ENCODE results near the gene CHID1.

The CHID1 gene

GRCh38 chr11:838441-839279 is 72.0 kb downstream of the CHID1 start:
- Histone ChIP-seq H3K79me2 (ENCODE audit: insufficient read depth, low read length) (peaks cover 19% of the 10 kb centered on the region), H3F3A (ENCODE audit: insufficient read depth) (no peaks in the 10 kb centered on the region), H3K4me2 (ENCODE audit: low read depth, low read length, poor library complexity, severe bottlenecking) (no peak overlapping the region)

GRCh38 chr11:837990-838307 is 72.7 kb downstream of the CHID1 start:
- peaks cover 19% of the 10 kb centered on the region for H3K79me2 ChIP-seq (ENCODE audit: insufficient read depth, low read length)
- no peaks in the 10 kb centered on the region for H3K9me2 ChIP-seq (replicated peaks; ENCODE audit: insufficient read depth, low read length)
- peaks cover 6% of the 10 kb centered on the region; the same call in 1 of the 2 replicates for H4K20me1 ChIP-seq (ENCODE audit: low read depth, low read length)
- no peaks in the 10 kb centered on the region for H3K36me3 ChIP-seq (ENCODE audit: low read length)
- no peak overlapping the region for H3K4me2 ChIP-seq (ENCODE audit: low read depth, low read length, poor library complexity, severe bottlenecking)
- H3K9me3 ChIP-seq (ENCODE audit: insufficient read depth, low read length) = no peaks in the 10 kb centered on the region
- H2AFZ ChIP-seq (ENCODE audit: low read depth, low read length, severe bottlenecking) = no peak overlapping the region
- H3K27ac ChIP-seq (ENCODE audit: low read depth, low read length) = no peak overlapping the region
- H3K9ac ChIP-seq (ENCODE audit: low read length) = no peak overlapping the region
- TF ChIP-seq CTCF (IDR thresholded peaks at IDR 0.05; ENCODE audit: insufficient read depth, low read length, poor library complexity, severe bottlenecking) = no peak
- no peak for TF ChIP-seq EZH2phosphoT487 (conservative IDR thresholded peaks at IDR 0.05; ENCODE audit: low read length)
- H3K4me3 ChIP-seq (ENCODE audit: insufficient read depth, low read length, poor library complexity, severe bottlenecking) = no peak overlapping the region
- H3F3A ChIP-seq (ENCODE audit: insufficient read depth) = no peaks in the 10 kb centered on the region
- no peaks in the 10 kb centered on the region for H3K27me3 ChIP-seq (ENCODE audit: low read length)

More at GRCh38 chr11:838441-839279, 72.0 kb downstream of the CHID1 start:
- Histone ChIP-seq H3K9me2 (replicated peaks; ENCODE audit: insufficient read depth, low read length) (no peaks in the 10 kb centered on the region), H3K4me3 (ENCODE audit: insufficient read depth, low read length, poor library complexity, severe bottlenecking) (no peak overlapping the region), H3K9ac (ENCODE audit: low read length) (no peak overlapping the region), H3K27me3 (ENCODE audit: low read length) (no peaks in the 10 kb centered on the region), H3K27ac (ENCODE audit: low read depth, low read length) (no peak overlapping the region), H3K9me3 (ENCODE audit: insufficient read depth, low read length) (no peaks in the 10 kb centered on the region), H2AFZ (ENCODE audit: low read depth, low read length, severe bottlenecking) (no peak overlapping the region), H3K36me3 (ENCODE audit: low read length) (no peaks in the 10 kb centered on the region), H4K20me1 (ENCODE audit: low read depth, low read length) (peaks cover 6% of the 10 kb centered on the region; the same call in 1 of the 2 replicates)
- no peak for TF ChIP-seq EZH2phosphoT487 (conservative IDR thresholded peaks at IDR 0.05; ENCODE audit: low read length)
- no peak for TF ChIP-seq CTCF (IDR thresholded peaks at IDR 0.05; ENCODE audit: insufficient read depth, low read length, poor library complexity, severe bottlenecking)

GRCh38 chr11:837189-837989 is 73.2 kb downstream of the CHID1 start:
- Histone ChIP-seq H3K27me3 (ENCODE audit: low read length) (no peaks in the 10 kb centered on the region), H3K4me3 (ENCODE audit: insufficient read depth, low read length, poor library complexity, severe bottlenecking) (no peak overlapping the region), H3K9ac (ENCODE audit: low read length) (no peak overlapping the region), H2AFZ (ENCODE audit: low read depth, low read length, severe bottlenecking) (no peak overlapping the region), H3K4me2 (ENCODE audit: low read depth, low read length, poor library complexity, severe bottlenecking) (no peak overlapping the region), H4K20me1 (ENCODE audit: low read depth, low read length) (peaks cover 6% of the 10 kb centered on the region; the same call in 1 of the 2 replicates), H3K79me2 (ENCODE audit: insufficient read depth, low read length) (peaks cover 19% of the 10 kb centered on the region), H3K9me3 (ENCODE audit: insufficient read depth, low read length) (no peaks in the 10 kb centered on the region), H3F3A (ENCODE audit: insufficient read depth) (no peaks in the 10 kb centered on the region), H3K27ac (ENCODE audit: low read depth, low read length) (no peak overlapping the region), H3K9me2 (replicated peaks; ENCODE audit: insufficient read depth, low read length) (no peaks in the 10 kb centered on the region), H3K36me3 (ENCODE audit: low read length) (no peaks in the 10 kb centered on the region)
- TF ChIP-seq EZH2phosphoT487 (conservative IDR thresholded peaks at IDR 0.05; ENCODE audit: low read length) (no peak), CTCF (IDR thresholded peaks at IDR 0.05; ENCODE audit: insufficient read depth, low read length, poor library complexity, severe bottlenecking) (no peak)
